ENCODE data around the gene ZSCAN1.
A peak's percentile ranks its signal among the peaks of the same experiment; 100 is the strongest.
"Not testable (repeated sequence)": the region's sequence is repeated elsewhere in the genome, so short reads cannot be mapped to it uniquely, and the experiment has no call there.

Gene ZSCAN1, protein sequence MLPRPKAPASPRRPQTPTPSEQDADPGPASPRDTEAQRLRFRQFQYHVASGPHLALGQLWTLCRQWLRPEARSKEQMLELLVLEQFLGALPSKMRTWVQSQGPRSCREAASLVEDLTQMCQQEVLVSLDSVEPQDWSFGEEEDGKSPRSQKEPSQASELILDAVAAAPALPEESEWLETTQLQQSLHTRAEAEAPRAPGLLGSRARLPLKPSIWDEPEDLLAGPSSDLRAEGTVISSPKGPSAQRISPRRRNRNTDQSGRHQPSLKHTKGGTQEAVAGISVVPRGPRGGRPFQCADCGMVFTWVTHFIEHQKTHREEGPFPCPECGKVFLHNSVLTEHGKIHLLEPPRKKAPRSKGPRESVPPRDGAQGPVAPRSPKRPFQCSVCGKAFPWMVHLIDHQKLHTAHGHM

DNA sequence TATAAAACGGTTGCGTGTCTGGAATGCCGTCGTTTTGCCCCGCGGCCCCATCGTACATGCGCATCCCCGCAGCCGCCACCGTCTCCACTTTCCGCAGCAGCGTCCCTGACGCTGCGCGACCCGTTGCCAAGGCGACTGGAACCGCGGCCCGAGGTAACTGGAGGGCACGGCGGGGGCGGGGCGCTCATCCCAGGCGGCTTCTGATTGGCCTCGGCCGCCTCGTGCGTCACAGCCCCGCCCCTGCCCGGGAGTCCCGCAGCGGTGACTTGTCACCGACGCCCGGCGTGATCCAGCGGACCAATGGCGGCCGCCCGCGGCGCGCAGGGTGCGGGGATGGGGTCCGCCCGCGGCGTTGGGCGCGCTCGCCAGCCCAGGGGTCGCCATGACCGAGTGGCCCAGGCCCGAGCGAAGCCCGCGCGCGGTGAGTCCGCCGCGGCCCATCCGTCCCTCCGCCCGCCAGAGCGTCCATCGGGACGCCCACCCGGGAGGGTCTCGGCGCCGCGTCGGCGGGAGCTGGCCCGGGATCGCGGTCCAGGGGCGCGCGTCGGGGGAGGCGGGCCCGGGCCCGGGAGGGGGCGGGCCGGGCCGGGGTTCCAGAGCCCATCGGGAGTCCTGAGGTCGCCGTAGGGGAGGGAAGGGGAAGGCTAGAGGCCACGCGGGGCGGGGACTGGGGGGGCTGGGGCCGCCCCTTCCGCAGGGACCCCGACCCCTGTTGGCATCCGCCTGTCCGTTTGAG is at the start of gene ZSCAN1:
Gene ZSCAN1, plus strand, starts transcription at position 285 of the 736 bp plus-strand sequence. CDS start 3,812 bp downstream, outside the sequence.
- peak; percentile 85 to 95 for DNase-seq

DNA sequence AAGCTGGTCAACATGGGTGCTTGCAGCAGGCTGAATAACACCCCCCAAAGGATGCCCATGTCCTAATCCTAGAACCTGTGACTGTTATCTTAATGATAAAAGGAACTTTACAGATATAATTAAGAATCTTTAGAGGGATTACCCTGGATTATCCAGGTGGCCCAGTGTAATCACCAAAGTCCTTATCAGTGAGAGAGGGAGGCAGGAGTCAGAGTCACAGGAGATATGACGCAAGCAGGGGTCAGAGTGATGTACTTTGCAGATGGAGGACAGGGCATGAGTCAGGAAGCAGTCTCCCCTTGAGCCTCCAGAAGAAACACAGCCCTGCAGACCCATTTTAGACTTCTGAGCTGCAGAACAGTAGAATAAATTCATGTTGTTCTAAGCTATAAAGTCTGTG is 41.0 kb upstream of the ZSCAN1 start:
- DNase-seq = no peak

DNA sequence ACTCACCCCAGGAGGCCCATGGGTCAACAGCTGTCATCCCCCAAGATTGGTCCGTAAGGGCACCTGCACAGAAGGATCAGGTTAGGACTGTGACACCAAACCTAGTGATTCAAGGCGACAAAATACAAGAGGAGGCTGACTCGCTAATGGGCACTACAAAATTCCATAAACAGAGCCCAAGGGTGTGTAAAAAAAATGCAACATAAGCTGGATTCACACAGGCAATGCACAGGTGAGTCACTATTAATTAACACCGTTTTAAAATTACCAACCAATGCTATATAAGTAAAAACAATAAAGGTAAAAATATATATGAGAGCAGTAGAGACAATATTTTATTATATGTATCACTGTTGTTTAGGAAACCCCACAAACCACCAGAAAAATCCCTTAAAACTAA is 33.1 kb upstream of the ZSCAN1 start:
- no peak for DNase-seq

DNA sequence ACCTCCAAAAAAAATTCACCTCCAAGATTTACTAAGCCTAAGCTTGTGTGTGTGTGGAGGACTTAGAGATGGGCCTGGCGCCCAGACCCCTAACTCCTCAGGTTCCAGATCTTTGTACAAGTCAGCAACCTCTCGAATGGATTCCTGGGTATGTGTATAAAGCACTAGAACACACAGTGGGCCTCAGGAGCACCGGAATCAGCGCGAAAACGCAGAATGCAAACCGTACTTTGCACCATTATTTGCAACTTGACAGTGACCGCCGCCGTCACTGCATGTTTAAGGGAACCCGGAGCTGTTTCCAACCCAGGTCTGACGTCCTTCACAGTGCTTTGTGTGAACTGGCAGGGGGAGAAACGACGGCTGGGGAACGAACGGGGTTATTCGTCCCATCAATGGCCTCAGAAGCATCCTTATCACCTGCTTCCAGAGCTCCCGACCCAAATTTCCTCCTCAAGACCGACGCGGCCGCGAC is 31.9 kb upstream of the ZSCAN1 start:
- DNase-seq = no peak

DNA sequence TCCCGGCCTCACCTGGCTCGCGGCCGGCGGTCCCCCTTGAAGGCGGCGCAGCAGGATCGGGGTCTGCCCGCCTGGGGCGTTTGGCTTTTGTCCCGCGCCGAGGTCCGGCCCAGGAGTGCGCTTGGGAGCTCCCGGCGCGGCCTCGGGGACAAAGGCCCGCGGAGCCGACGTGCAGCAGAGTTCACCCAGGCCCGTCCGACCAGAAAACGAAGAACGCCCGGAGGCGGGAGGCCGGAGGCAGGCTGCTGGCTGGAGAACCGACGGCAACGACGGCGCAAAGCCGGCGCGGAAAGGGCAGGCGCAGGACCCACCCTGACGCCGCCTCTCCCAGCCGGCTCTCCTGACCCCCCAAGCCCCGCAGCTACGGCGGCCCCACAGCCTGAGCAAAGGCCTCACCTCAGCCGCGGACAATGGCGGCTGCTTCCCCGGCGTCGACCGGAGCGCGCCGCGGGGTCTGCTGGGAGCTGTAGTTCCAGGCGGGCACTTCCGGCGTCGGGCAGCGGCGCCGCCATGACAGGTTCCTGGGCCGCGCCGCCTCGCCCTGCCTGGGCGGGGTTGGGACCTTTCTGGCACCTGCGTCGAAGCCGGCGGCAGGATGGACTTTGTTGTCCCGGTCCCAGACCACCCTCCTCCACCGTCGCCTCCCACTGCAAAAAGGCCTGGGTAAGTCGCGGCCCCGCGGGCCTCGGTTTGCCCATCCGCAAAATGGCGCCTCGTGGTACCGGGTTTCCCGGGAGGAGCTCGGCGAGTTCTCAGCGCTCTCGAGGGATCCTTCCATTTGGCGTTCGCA is 31.2 kb upstream of the ZSCAN1 start, which contains the start of gene ZNF606:
Gene ZNF606, minus strand, starts transcription at position 437 of the 790 bp plus-strand sequence. CDS start 1,501 bp downstream, outside the sequence.
- peak; percentile 69 to 81 for DNase-seq

DNA sequence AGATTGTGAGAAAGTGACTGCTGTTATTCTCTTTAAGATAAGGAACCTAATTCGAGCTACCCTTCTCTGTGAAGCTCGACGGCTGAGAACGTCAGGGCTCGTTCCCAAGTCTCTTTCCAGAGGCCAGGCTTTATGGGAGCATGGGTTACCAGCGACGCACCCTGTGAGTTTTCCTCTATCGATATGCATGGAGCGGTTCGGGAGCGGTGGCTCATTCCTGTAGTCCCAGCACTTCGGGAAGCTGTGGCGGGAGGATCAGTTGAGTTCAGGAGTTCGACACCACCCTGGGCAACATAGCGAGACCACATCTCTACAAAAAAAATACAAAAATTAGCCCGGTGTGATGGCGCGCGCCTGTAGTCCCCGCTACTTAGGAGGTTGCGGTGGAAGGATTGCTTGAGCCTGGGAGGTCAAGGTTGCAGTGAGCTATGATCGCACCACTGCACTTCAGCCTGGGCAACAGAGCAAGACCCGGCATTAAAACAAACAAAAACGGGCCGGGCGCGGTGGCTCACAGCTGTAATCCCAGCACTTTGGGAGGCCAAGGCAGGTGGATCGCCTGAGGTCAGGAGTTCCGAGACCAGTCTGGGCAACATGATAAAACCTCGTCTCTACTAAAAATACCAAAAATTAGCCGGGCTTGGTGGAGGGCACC is 30.5 kb upstream of the ZSCAN1 start:
- DNase-seq = peak in 1 of 2 experiments; percentile 31

DNA sequence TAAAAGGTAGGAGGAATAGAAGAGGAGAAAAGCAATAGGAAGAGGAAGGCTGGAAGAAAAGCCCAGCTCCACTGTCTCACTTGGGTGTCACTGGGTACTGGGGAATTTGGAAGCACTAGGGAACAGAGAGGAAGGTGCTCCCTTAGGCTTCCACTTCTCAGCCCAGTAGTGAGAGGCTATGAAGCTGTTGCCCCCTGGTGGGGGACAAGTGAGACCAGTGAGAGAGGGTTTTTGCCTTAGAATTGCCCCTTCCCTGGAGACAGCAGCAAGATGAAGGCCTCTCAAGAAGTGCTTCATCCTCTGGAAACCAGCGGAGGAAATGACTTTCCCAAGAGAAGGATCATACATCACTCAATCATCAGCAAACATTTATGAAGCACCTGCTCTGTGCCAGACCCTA is 26.5 kb upstream of the ZSCAN1 start:
- DNase-seq = peak in 1 of 2 experiments; percentile 33

DNA sequence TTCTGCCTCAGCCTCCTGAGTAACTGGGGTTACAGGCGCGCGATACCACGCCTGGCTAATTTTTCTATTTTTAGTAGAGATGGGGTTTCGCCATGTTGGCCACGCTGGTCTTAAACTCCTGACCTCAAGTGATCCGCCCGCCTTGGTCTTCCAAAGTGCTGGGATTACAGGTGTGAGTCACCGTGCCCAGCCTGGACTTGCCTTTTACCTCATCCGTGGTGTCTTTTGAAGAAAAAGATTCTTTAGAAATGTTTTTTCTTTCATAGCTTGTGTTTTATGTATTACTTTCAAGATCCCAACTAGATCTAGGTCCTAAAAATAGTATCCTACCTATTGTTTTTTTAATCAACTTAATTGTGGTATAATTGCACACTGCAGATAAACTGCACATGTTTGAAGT is 24.9 kb upstream of the ZSCAN1 start:
- not testable (repeated sequence) for DNase-seq

DNA sequence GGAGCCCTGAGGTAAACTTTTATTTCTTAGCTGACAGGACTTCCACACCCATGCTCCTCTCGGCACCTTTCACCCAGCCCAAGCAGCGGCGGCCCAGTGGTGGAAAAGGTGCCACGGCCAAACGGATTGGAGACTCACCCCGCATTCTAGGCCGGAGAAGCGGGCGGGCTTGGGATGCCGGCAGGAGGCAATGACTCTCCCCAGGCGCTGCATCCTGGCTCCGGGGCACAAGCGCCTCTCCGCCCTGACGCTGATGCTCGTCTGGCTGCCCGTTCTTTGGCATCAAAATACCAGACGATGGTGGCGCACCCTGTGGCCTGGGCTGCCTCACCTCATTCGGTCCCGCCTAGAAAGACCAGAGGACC is 24.5 kb upstream of the ZSCAN1 start:
- no peak for DNase-seq

DNA sequence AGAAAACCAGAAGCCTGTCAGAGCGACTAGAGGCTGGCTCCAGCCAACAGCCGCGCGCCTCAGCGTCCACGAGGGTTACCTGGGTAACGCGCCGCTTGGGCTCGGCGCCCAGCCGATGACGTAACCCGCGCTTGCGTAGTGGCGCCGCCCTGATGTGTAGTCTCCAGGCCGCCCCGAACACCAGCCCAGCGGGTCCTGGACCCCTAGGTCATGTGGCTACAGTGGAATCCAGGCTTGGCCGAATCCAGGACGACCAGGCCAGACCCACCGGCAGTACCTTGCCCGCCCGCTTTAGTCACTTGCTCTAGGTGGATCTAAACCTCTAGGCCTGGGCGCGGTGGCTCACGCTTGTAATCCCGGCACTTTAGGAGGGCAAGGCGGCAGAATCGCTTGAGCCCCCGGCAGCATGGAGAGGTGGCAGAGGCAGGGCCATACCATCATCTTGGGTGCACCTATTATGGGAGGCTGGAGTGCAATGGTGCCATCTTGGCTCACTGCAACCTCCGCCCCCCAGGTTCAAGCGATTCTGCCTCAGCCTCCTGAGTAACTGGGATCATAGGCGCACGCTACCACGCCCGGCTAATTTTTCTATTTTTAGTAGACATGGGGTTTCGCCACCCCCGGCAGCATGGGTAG is 24.0 kb upstream of the ZSCAN1 start:
- DNase-seq = peak; percentile 90 to 93

DNA sequence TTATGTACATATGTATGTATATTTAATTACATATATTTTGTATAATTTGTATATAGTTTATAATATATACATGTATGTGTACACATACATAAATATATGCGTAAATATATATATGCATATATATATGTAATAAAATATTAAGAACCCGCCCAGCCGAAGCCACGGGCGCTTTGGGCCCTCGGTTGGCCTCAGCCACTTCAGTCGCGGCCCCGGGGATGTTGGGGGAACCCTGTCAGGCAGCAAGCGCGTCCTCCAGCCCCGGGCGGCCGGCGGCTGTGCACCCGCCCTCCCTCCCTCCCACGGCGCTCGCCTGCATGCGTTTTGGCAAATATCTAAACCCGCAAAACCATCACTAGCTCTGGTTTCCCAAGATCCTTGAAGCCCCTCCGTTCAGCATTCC is 23.3 kb upstream of the ZSCAN1 start:
- DNase-seq = no peak

DNA sequence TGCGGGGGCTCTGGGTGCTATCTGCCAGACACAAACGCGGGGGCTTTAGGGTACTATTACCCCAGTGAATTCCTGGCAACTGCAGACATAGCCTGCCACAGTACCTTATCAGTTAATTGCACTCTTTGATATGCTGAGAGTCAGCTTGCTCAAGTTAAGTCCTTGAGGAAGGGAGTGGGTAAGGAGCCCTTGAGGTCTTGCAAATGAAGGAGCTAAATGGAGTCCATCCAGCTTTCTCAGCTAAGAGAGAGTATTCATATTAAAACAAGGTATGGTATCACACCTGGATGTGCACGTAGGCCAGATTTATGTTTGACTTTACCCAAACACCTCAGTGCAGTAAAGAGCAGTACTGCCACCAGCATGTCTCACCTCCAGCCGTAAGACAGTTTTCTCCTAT is 19.7 kb upstream of the ZSCAN1 start:
- DNase-seq = no peak

DNA sequence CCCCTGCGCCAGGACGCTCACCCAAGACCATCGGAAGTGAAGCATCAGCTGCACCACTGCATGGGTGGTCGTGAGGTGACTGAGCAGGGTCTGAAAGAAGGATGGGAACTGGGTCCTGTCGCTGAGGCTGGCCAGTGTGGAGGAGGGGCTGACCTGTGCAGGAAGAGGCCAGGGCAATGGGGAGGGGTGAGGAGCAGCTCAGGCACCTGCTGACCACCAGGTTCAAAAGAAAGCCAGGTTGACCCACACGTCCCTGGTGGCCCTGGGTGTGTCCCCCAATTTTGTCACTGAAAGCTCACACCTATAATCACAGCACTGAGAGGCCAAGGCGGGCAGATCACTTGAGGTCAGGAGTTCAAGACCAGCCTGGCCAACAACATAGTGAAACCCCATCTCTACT is 13.7 kb upstream of the ZSCAN1 start:
- no peak for DNase-seq

DNA sequence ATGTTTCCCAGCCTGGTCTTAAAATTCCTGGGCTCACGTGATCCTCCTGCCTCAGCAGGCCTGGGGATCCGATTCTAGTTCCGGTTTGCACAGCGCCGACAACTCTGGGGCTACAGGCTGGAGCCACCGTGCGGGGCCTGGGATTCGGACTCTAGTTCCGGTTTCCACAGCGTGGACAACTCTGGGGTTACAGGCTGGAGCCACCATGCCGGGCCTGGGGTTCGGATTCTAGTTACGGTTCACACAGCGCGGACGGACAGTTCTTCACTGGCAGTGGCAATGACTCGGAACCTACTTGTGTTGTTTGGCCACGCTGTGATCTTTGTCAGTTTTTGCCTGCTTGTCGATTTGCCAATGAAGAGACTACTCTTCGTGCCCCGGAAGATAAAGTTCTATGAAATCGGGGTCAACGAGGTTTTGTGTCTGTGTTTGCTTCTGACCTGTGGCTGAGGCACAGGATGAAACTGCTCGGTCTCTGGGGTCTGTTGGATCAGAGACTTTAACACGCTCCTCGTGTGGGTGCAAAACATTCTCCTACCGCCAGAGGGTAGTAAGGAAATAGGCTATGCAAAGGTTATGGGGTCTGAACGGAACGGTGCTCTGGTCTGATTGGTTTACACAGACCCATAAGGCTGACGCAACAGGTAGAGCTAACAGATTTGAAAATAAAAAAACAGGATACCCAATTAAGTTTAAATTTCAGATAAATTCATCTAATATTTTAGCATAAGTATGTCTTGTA is 12.1 kb upstream of the ZSCAN1 start:
- DNase-seq = peak; percentile 20 to 80

DNA sequence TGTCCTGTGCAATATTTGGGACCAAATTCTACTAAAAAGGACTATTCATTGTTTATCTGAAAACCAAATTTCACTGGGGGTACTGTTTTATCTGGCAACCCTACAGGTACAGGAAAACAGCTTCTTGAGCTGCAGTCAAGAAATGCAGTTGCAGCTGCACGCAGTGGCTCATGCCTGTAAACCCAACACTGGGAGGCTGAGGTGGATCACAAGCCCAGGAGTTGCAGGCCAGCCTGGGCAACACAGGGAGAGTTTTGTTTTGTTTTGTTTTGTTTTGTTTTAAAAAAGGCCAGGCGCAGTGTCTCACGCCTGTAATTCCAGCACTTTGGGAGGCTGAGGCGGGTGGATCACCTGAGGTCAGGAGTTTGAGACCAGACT is 11.6 kb upstream of the ZSCAN1 start:
- DNase-seq = no peak

DNA sequence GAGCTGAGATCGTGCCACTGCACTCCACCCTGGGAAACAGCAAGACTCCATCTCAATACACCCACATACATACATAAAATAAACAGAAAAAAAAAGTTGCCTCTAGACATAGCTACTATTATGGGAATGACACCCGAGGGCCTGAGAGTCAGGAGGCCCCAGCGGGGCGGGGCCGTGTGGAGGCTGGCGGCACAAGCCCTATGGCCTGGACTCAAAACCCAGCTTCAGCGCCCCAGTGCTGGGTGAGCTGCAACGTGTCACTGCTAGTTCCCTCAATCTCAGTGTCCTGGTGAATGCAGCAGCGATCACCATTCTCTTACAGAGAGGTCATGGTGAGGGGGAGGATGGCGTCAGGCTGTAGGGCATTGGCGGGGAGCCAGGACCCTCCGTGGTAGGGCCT is 9.2 kb upstream of the ZSCAN1 start:
- no peak for DNase-seq

DNA sequence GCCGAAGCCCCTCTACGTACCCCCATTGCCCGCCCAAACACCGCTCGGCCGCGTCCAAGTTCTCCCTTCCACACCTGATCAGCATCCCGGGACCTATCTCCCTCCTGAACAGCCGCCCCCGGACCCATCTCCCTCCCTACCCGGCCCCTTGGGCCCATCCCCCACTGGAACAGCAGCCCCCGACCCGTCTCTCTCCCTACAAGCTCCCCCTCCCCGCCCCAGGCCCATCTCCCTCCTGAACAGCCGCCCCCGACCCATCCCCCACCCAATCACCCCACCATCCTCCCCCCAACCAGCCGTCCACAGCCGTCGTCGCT is 610 bp downstream of the ZSCAN1 start:
- DNase-seq = no peak

DNA sequence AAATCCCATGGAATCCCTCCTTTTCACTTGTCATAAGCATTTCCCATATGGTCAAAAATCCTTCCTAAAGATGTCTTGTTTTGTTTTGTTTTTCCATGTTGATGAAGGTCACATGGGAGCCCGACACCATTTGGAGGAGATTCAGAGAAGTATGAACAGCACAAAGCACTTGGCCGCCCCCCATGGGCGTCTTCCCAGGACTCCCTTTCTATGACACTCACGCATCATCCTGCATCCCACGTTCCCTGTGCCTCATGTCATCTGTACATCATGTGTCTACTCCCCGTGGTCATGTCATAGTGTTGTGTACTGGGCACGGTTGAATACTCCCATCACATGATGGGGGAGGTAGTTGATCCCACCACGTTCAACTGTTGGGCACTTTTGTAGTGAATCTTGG is 2.0 kb downstream of the ZSCAN1 start:
- no peak for DNase-seq

DNA sequence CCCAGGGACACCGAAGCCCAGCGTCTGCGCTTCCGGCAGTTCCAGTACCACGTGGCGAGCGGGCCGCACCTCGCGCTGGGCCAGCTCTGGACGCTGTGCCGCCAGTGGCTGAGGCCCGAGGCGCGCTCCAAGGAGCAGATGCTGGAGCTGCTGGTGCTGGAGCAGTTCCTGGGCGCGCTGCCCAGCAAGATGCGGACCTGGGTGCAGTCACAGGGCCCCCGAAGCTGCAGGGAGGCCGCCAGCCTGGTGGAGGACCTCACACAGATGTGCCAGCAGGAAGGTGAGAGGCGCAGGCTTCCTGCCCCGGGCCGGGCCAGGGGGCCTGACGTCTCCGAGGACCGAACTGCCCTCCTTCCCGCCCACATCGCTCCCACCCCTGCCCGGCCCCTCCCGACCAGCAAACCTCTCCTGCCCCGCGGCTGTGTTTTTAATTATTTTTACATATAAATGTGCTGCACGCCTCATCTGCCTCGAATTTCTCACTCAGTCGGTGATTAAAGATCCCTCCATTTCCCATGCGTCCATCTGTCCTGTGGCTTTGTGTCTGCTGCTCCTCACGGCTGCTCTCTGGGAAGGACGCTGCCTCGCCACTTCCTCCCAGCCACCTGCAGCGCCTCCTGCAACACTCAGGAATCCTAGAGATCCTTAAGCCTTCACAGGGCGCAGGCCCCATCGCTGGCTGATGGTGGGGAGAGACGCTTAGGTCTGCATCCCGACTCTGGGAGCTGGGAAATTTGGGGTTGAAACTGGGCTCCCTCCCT is 4.3 kb downstream of the ZSCAN1 start:
- peak in 1 of 2 experiments; percentile 36 for DNase-seq

DNA sequence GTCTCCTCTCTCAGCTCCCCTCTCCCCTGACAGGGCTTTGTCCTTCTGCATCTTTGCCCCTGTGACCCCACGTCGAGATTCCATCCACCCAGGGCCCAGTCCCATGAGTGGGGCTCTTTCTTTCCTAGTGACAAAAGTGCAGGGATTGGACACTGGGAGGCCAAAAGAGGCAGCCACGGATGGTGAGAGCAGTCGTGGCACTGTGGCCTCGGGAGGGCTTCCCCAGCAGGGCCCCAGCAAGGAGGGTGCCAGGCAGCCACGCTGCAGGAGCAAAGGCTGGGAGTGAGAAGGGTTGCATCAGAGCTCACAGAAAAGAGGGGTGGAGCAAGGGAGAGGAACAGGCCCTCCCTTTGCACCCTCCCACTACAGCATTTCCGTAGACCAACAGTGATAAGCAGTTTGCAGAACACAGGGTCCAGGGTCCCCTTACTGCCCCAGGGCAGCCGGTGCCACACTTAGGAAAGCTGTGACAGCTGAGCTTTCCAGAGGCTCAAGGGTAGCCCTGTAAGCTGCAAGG is 4.9 kb downstream of the ZSCAN1 start:
- no peak for DNase-seq

All from NCI-H524 (cell line).